Measurements from ENCODE around the gene MYO1E. TPM values are rescaled to one million over a fixed set of nuclear protein-coding genes. Genes with fewer than 3 reads are reported as not detected.

The MYO1E gene
- total and polyA plus RNA-seq, 4 donors = 6.7 to 70.9 (median 21.6) TPM

GRCh38 chr15:59419170-59419569, 46.5 kb upstream of the MYO1E start:
- no peak for DNase-seq (ENCODE audit: low spot score)
- no peaks in the 10 kb centered on the region for H3K9me3 ChIP-seq (ENCODE audit: control insufficient read depth in 4 of 4, low read length in 3 of 4)
- TF ChIP-seq HNF4A (conservative IDR thresholded peaks at IDR 0.05) (no peak), YY1 (IDR thresholded peaks at IDR 0.05) (no peak), FOXA1 (IDR thresholded peaks at IDR 0.05) (no peak), GABPA (IDR thresholded peaks at IDR 0.05 in 1 of 2, conservative IDR thresholded peaks at IDR 0.05 in 1 of 2) (no peak), HNF4G (IDR thresholded peaks at IDR 0.05) (no peak), CTCF (IDR thresholded peaks at IDR 0.05; ENCODE audit: low read depth, low read length, missing input control) (no peak), SP1 (IDR thresholded peaks at IDR 0.05) (no peak)
- TF ChIP-seq, protein P1, sequence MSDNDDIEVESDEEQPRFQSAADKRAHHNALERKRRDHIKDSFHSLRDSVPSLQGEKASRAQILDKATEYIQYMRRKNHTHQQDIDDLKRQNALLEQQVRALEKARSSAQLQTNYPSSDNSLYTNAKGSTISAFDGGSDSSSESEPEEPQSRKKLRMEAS (IDR thresholded peaks at IDR 0.05) = no peak
- WGBS = 79% methylated on average over 1 of the region's 1 CpG
- H3K36me3 ChIP-seq (ENCODE audit: control insufficient read depth in 4 of 4, insufficient read depth in 3 of 4, low read depth in 1 of 4, low read length in 3 of 4) = no peaks in the 10 kb centered on the region
- H3K4me3 ChIP-seq (ENCODE audit: low read depth in 1 of 3, low read length in 3 of 3) = no peak overlapping the region
- no peaks in the 10 kb centered on the region for H3K4me1 ChIP-seq (ENCODE audit: control insufficient read depth in 4 of 4, insufficient read depth in 4 of 4, low read length in 3 of 4)
- H3K27me3 ChIP-seq (ENCODE audit: control insufficient read depth in 4 of 4, insufficient read depth in 4 of 4, low read length in 3 of 4) = no peaks in the 10 kb centered on the region
- no peak overlapping the region for H3K9ac ChIP-seq (ENCODE audit: low read depth in 1 of 2, low read length in 2 of 2)
- no peak overlapping the region for H3K27ac ChIP-seq (ENCODE audit: low read depth in 1 of 2, low read length in 2 of 2)

GRCh38 chr15:59416816-59417215, 44.1 kb upstream of the MYO1E start:
- no peak overlapping the region for H3K4me3 ChIP-seq (ENCODE audit: low read depth in 1 of 3, low read length in 3 of 3)
- DNase-seq (ENCODE audit: low spot score) = no peak
- no peaks in the 10 kb centered on the region for H3K27me3 ChIP-seq (ENCODE audit: control insufficient read depth in 4 of 4, insufficient read depth in 4 of 4, low read length in 3 of 4)
- TF ChIP-seq, protein P2, sequence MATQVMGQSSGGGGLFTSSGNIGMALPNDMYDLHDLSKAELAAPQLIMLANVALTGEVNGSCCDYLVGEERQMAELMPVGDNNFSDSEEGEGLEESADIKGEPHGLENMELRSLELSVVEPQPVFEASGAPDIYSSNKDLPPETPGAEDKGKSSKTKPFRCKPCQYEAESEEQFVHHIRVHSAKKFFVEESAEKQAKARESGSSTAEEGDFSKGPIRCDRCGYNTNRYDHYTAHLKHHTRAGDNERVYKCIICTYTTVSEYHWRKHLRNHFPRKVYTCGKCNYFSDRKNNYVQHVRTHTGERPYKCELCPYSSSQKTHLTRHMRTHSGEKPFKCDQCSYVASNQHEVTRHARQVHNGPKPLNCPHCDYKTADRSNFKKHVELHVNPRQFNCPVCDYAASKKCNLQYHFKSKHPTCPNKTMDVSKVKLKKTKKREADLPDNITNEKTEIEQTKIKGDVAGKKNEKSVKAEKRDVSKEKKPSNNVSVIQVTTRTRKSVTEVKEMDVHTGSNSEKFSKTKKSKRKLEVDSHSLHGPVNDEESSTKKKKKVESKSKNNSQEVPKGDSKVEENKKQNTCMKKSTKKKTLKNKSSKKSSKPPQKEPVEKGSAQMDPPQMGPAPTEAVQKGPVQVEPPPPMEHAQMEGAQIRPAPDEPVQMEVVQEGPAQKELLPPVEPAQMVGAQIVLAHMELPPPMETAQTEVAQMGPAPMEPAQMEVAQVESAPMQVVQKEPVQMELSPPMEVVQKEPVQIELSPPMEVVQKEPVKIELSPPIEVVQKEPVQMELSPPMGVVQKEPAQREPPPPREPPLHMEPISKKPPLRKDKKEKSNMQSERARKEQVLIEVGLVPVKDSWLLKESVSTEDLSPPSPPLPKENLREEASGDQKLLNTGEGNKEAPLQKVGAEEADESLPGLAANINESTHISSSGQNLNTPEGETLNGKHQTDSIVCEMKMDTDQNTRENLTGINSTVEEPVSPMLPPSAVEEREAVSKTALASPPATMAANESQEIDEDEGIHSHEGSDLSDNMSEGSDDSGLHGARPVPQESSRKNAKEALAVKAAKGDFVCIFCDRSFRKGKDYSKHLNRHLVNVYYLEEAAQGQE (IDR thresholded peaks at IDR 0.05) = no peak
- TF ChIP-seq EGR1 (IDR thresholded peaks at IDR 0.05; ENCODE audit: low read depth in 2 of 2) = no peak
- no peak for TF ChIP-seq GABPA (IDR thresholded peaks at IDR 0.05 in 1 of 2, conservative IDR thresholded peaks at IDR 0.05 in 1 of 2)
- TF ChIP-seq SP1 (IDR thresholded peaks at IDR 0.05) = no peak
- no peak for TF ChIP-seq HNF4A (conservative IDR thresholded peaks at IDR 0.05)
- TF ChIP-seq, protein P1 (IDR thresholded peaks at IDR 0.05) = no peak
- no peak for TF ChIP-seq NR2F2 (IDR thresholded peaks at IDR 0.05)
- no peak for TF ChIP-seq FOXA1 (IDR thresholded peaks at IDR 0.05)
- TF ChIP-seq YY1 (IDR thresholded peaks at IDR 0.05) = no peak
- TF ChIP-seq JUND (IDR thresholded peaks at IDR 0.05) = no peak
- no peak for TF ChIP-seq HNF4G (IDR thresholded peaks at IDR 0.05)
- 80% methylated on average over 4 of the region's 4 CpGs for WGBS
- H3K4me1 ChIP-seq (ENCODE audit: control insufficient read depth in 4 of 4, insufficient read depth in 4 of 4, low read length in 3 of 4) = peaks cover 0 to 3% (median under 1%) of the 10 kb centered on the region in 4 donors
- H3K36me3 ChIP-seq (ENCODE audit: control insufficient read depth in 4 of 4, insufficient read depth in 3 of 4, low read depth in 1 of 4, low read length in 3 of 4) = no peaks in the 10 kb centered on the region
- H3K9me3 ChIP-seq (ENCODE audit: control insufficient read depth in 4 of 4, low read length in 3 of 4) = no peaks in the 10 kb centered on the region
- no peak overlapping the region for H3K9ac ChIP-seq (ENCODE audit: low read depth in 1 of 2, low read length in 2 of 2)
- no peak overlapping the region for H3K27ac ChIP-seq (ENCODE audit: low read depth in 1 of 2, low read length in 2 of 2)

All from liver (tissue), 9 donors.